Measurements from ENCODE around the gene GFY.

The GFY gene

DNA sequence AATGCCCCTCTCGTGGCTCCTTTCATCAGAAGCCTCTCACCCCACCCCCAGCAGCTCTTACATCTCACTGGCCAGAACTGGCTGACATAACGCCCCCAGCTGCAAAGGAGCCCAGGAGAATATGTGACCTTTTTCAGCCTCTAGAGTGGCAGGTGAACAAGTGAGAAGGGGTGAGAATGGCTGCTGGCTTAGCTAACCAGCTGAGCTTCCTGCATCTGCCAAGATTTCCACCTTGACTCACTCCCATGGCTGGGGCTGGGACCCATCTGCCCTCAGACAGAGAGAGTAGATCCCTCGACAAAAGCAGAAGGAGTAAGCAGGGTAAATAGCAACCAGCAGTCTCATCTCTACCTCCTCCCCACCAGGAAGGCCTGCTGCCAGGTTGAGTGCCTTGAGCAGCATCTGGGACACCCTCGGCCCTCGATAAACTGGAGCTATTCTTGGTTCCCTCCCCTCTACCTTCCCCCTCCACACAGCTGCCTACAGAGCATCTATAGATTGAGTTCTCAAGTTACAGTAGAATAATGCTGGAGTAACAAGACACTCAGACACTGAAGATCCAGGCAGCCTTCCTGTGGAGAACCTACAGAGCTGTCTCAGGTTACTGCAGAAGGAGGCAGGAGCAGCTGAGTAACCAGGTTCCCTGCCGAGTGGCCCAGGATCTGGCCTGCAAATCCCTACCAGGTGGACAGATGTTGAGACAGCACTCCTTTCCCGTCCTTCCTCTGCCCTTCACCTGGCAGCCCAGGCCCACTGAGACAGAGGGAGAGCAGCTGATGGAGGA is 21.6 kb upstream of the GFY start (continued):
- TF ChIP-seq, protein P1, sequence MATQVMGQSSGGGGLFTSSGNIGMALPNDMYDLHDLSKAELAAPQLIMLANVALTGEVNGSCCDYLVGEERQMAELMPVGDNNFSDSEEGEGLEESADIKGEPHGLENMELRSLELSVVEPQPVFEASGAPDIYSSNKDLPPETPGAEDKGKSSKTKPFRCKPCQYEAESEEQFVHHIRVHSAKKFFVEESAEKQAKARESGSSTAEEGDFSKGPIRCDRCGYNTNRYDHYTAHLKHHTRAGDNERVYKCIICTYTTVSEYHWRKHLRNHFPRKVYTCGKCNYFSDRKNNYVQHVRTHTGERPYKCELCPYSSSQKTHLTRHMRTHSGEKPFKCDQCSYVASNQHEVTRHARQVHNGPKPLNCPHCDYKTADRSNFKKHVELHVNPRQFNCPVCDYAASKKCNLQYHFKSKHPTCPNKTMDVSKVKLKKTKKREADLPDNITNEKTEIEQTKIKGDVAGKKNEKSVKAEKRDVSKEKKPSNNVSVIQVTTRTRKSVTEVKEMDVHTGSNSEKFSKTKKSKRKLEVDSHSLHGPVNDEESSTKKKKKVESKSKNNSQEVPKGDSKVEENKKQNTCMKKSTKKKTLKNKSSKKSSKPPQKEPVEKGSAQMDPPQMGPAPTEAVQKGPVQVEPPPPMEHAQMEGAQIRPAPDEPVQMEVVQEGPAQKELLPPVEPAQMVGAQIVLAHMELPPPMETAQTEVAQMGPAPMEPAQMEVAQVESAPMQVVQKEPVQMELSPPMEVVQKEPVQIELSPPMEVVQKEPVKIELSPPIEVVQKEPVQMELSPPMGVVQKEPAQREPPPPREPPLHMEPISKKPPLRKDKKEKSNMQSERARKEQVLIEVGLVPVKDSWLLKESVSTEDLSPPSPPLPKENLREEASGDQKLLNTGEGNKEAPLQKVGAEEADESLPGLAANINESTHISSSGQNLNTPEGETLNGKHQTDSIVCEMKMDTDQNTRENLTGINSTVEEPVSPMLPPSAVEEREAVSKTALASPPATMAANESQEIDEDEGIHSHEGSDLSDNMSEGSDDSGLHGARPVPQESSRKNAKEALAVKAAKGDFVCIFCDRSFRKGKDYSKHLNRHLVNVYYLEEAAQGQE (tag by site-specific recombination; IDR thresholded peaks at IDR 0.05): no peak
- TF ChIP-seq BCL11B (tag by site-specific recombination; IDR thresholded peaks at IDR 0.05; ENCODE audit: low read depth) (no peak), ZNF843 (tag by site-specific recombination; IDR thresholded peaks at IDR 0.05) (peak; percentile 58; the same call in 1 of the 2 replicates), OSR2 (tag by site-specific recombination; IDR thresholded peaks at IDR 0.05) (peak; percentile 95), TCF7L2 (IDR thresholded peaks at IDR 0.05; ENCODE audit: borderline replicate concordance, low read depth, low read length) (no peak), BCL11A (tag by site-specific recombination; IDR thresholded peaks at IDR 0.05; ENCODE audit: low read depth) (no peak), ZEB2 (tag by site-specific recombination; IDR thresholded peaks at IDR 0.05) (peak; percentile 33; the same call in 1 of the 2 replicates), ZNF626 (tag by site-specific recombination; IDR thresholded peaks at IDR 0.05) (no peak), ZNF350 (tag by site-specific recombination; IDR thresholded peaks at IDR 0.05) (no peak), ZNF544 (tag by site-specific recombination; IDR thresholded peaks at IDR 0.05) (no peak), ZNF426 (tag by site-specific recombination; IDR thresholded peaks at IDR 0.05) (no peak), ZNF223 (tag by site-specific recombination; IDR thresholded peaks at IDR 0.05) (peak; percentile 85), ZNF391 (tag by site-specific recombination; IDR thresholded peaks at IDR 0.05; ENCODE audit: borderline replicate concordance, low read depth) (no peak), ZNF157 (tag by site-specific recombination; IDR thresholded peaks at IDR 0.05) (no peak), GFI1B (tag by site-specific recombination; IDR thresholded peaks at IDR 0.05) (no peak), ZNF114 (tag by site-specific recombination; IDR thresholded peaks at IDR 0.05) (no peak), ZNF530 (tag by site-specific recombination; IDR thresholded peaks at IDR 0.05; ENCODE audit: low read depth) (no peak), ZNF660 (tag by site-specific recombination; IDR thresholded peaks at IDR 0.05) (peak; percentile 82), SCRT1 (tag by site-specific recombination; IDR thresholded peaks at IDR 0.05; ENCODE audit: borderline replicate concordance) (no peak), ZNF830 (tag by site-specific recombination; IDR thresholded peaks at IDR 0.05; ENCODE audit: low read depth) (no peak), ZSCAN30 (tag by site-specific recombination; IDR thresholded peaks at IDR 0.05) (peak; percentile 73; the same call in 1 of the 2 replicates), ZNF548 (tag by site-specific recombination; IDR thresholded peaks at IDR 0.05) (no peak), ZNF596 (tag by site-specific recombination; IDR thresholded peaks at IDR 0.05) (no peak), ZBTB1 (tag by site-specific recombination; IDR thresholded peaks at IDR 0.05) (no peak)
- TF ChIP-seq, protein P2, sequence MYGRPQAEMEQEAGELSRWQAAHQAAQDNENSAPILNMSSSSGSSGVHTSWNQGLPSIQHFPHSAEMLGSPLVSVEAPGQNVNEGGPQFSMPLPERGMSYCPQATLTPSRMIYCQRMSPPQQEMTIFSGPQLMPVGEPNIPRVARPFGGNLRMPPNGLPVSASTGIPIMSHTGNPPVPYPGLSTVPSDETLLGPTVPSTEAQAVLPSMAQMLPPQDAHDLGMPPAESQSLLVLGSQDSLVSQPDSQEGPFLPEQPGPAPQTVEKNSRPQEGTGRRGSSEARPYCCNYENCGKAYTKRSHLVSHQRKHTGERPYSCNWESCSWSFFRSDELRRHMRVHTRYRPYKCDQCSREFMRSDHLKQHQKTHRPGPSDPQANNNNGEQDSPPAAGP (tag by site-specific recombination; IDR thresholded peaks at IDR 0.05): no peak; the same call in 1 of the 2 replicates
- TF ChIP-seq, protein P3, sequence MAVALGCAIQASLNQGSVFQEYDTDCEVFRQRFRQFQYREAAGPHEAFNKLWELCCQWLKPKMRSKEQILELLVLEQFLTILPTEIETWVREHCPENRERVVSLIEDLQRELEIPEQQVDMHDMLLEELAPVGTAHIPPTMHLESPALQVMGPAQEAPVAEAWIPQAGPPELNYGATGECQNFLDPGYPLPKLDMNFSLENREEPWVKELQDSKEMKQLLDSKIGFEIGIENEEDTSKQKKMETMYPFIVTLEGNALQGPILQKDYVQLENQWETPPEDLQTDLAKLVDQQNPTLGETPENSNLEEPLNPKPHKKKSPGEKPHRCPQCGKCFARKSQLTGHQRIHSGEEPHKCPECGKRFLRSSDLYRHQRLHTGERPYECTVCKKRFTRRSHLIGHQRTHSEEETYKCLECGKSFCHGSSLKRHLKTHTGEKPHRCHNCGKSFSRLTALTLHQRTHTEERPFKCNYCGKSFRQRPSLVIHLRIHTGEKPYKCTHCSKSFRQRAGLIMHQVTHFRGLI (tag by site-specific recombination; IDR thresholded peaks at IDR 0.05): no peak
- TF ChIP-seq, protein P4, sequence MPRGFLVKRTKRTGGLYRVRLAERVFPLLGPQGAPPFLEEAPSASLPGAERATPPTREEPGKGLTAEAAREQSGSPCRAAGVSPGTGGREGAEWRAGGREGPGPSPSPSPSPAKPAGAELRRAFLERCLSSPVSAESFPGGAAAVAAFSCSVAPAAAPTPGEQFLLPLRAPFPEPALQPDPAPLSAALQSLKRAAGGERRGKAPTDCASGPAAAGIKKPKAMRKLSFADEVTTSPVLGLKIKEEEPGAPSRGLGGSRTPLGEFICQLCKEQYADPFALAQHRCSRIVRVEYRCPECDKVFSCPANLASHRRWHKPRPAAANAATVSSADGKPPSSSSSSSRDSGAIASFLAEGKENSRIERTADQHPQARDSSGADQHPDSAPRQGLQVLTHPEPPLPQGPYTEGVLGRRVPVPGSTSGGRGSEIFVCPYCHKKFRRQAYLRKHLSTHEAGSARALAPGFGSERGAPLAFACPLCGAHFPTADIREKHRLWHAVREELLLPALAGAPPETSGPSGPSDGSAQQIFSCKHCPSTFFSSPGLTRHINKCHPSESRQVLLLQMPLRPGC (tag by site-specific recombination; IDR thresholded peaks at IDR 0.05): no peak
- TF ChIP-seq, protein P5, sequence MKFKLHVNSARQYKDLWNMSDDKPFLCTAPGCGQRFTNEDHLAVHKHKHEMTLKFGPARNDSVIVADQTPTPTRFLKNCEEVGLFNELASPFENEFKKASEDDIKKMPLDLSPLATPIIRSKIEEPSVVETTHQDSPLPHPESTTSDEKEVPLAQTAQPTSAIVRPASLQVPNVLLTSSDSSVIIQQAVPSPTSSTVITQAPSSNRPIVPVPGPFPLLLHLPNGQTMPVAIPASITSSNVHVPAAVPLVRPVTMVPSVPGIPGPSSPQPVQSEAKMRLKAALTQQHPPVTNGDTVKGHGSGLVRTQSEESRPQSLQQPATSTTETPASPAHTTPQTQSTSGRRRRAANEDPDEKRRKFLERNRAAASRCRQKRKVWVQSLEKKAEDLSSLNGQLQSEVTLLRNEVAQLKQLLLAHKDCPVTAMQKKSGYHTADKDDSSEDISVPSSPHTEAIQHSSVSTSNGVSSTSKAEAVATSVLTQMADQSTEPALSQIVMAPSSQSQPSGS (tag by site-specific recombination; IDR thresholded peaks at IDR 0.05; ENCODE audit: low read depth): no peak
- TF ChIP-seq, protein P6, sequence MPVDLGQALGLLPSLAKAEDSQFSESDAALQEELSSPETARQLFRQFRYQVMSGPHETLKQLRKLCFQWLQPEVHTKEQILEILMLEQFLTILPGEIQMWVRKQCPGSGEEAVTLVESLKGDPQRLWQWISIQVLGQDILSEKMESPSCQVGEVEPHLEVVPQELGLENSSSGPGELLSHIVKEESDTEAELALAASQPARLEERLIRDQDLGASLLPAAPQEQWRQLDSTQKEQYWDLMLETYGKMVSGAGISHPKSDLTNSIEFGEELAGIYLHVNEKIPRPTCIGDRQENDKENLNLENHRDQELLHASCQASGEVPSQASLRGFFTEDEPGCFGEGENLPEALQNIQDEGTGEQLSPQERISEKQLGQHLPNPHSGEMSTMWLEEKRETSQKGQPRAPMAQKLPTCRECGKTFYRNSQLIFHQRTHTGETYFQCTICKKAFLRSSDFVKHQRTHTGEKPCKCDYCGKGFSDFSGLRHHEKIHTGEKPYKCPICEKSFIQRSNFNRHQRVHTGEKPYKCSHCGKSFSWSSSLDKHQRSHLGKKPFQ (tag by site-specific recombination; IDR thresholded peaks at IDR 0.05): no peak
